HG03135 (cell line): ENCODE measurements around the gene ZDHHC24.
"Not testable (repeated sequence)": the region's sequence is repeated elsewhere in the genome, so short reads cannot be mapped to it uniquely, and the experiment has no call there.

ENCODE experiments used
- ATAC-seq: cut with Tn5 transposase; IDR thresholded peaks from one replicate; pipeline ENCODE4 v1.9.1; 2021; ENCODE audit warnings: mild to moderate bottlenecking, moderate library complexity; ENCODE audit not compliant: unreplicated experiment

ZDHHC24 gene

GRCh38 chr11:66546966-66547661 lies 1.3 kb upstream of the ZDHHC24 start:
- no peak for ATAC-seq

DNA sequence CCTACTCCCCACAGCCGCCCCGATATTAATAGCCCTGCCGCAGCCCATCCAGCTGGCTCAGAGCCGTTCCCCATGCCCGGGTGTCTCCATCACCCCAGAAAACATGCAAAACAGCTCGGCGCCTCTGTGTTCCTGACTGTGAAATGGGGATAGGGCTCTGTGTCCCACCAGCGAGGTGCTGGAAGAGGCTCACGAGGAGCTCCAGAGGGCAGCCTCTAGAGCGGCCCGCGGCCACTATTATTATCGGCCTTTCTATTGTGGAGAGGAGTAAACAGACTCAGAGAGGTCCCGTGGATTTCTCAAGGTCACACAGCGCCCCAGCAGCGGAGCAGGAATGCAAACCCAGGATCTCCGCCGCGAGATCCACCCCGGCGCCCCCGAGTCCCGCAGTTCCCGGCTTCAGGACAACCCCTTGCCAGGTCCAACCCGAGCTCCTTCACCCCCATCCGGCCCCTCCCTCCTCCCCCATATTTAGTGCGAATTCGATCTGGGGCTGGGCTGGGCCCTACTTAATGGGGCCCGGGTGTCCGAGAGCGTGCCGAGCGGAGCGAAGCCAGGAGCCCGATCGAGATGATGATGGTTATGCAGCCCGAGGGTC lies 619 bp upstream of the ZDHHC24 start, which contains the start of gene ACTN3:
Gene ACTN3, plus strand, starts transcription at position 536 of the 598 bp plus-strand sequence. Its CDS starts 35 bp downstream, at position 571.
- ATAC-seq = no peak

- ATAC-seq = not testable (repeated sequence)
Measured at GRCh38 chr11:66544952-66545351, 896 bp downstream of the ZDHHC24 start.

DNA sequence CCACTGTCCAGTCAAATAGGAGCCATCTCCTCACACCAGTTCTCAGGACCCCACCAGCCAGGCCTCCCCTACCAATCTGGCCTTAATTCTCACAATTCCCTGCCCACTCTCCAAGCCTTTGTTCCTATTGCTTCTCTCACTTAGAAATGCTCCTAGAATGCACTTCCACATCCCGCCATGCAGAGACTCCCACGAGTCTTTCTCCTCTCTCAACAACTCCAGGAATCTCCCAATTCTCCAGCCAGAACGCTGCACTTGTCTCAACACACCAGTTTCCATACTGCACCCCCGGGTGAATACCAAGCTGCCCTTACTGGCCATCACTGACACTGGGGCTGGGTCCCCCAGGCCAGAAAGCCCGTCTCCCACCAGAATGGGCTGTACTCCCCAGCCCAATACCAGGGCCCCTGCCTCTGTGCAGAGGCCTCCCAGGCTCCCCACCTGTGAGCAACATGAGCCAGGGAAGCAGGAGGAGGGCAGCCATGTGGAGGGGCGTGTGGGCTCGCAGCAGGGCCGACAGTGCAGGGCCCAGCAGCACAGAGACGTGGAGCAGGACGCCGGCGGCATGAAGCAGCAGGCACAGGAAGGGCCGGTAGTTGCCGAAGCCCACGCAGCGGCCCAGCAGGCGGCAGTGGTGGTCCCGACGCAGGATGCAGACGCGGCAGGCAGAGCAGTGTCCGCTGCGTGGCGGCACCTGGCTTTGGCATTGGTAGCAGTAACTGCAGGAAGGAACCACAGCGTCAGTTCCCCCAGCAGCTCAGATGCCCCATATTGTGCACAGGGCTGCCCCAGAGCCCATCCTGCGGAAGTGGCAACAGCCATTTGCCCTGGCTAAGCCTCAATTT lies 2.4 kb downstream of the ZDHHC24 start:
- no peak for ATAC-seq

DNA sequence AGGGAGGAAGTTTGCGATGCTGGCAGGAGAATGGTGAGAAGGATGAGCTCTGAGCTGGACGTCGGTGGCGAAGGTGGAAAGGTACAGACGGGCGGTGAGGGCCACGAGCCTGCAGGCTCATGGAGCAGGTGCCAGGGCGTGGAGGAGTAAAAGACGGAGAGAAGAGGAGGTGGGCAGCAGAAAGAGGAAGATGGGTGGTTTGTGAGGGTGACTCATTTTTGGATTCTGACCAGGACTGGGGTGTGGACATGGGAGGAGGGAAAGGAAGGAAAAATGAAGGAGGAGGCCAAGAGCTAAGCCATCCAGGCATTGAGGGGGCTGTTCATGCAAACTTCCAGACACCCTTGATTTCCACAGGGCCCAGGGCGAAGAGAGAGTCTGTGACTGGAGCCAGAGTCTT lies 3.5 kb downstream of the ZDHHC24 start:
- ATAC-seq = no peak

DNA sequence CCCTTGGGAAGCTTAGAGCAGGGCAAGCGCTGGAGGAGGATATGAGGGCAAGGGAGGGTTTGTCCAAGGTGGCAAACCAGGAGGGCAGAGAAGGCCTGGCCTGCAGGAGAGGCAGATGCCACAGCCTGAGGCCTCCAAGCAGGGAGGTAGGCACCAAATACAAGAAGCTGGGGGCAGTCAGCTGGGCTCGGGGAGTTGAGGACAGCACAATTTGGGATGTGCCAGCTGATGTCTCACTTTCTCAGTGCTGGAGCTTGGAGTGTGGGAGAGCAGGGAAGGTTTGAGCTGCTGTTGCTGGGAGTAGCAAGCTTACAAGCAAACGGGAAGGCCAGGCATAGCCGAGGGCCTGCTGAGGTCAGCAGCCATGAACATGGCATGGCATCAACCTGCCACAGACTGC lies 4.0 kb downstream of the ZDHHC24 start:
- no peak for ATAC-seq

GRCh38 chr11:66540598-66540997 lies 5.2 kb downstream of the ZDHHC24 start:
- not testable (repeated sequence) for ATAC-seq

GRCh38 chr11:66539870-66540213 lies 6.0 kb downstream of the ZDHHC24 start:
- no peak for ATAC-seq

DNA sequence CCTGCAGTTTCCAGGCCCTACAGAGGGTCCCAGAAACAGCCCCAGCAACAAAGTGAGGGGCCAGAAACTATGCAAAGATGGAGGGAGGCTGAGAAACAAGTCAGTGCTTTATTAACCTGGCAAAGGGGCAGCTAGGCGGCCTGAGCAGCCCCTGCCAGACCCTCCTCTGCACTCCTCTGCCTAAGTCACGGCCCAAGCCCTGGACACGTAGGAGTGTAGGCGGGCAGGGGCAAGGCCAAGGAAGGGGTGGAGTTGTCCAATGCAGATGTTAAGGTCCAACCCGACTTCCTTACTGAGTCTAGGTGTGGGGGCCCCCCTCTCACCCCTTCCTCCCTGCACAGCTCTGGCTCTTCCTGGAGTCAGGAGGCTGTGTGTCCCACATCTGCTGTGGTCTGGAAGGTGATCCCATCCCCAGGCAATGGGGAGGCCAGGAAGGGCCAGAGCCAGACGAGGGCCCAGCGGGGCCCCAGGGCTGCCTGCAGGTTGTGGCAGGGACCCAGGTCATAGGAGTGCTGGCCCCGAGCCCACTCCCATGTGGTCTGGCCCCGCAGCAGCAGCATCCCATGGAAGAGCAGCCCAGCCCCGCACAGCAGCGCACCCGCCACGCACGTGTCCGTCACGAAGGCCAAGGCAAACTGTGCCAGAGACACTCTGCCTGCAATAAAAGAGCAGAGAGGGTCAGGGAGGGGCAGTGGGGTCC lies 6.5 kb downstream of the ZDHHC24 start:
- no peak for ATAC-seq

DNA sequence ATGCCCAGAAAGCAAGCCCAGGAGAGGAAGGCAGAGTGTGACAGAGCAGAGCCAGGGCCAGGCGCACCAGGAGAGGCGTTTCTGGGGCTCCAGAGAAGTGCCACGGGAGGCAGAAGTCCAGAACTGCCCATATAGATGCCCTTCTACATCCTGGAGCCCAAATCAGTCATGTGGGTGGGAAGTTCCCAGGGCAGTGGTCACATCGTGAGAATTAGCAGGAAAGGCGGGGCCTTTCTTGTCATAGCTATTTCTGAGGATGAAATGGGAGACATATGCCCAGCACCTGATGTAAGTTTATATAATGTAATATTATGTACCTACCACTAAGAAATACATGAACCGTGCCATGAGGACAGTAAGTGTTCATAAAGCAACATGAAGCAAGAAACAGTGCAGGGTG lies 13.1 kb downstream of the ZDHHC24 start:
- ATAC-seq = no peak

DNA sequence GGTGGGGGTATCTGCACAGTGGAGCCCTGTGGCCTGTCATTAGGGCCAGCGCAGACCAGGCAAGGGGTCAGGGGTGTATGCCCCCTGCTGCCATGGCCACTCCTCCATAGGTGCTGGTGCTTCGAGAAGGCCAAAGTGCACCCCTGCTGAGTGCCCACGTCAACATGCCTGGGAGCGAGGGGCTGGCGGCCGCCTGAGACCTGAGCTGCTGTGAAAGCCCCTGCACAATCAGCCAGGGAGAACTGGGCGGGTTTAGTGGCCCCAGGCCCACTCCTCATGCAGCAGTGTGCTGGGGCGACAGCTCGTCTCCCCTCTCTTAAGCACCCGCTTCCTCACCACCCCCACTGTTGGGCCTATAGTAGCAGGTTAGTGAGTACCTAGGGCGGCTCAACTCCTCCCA lies 14.0 kb downstream of the ZDHHC24 start:
- no peak for ATAC-seq

- ATAC-seq = no peak
Measured at GRCh38 chr11:66530927-66531709, 14.7 kb downstream of the ZDHHC24 start.

GRCh38 chr11:66529655-66530054 lies 16.2 kb downstream of the ZDHHC24 start:
- no peak for ATAC-seq

GRCh38 chr11:66529069-66529468 lies 16.8 kb downstream of the ZDHHC24 start:
- no peak for ATAC-seq

- no peak for ATAC-seq
Measured at GRCh38 chr11:66524304-66525040, 21.4 kb downstream of the ZDHHC24 start.

- ATAC-seq = no peak
Measured at GRCh38 chr11:66523611-66524010, 22.2 kb downstream of the ZDHHC24 start.

- no peak for ATAC-seq
Measured at GRCh38 chr11:66510990-66511339, 34.9 kb downstream of the ZDHHC24 start.

DNA sequence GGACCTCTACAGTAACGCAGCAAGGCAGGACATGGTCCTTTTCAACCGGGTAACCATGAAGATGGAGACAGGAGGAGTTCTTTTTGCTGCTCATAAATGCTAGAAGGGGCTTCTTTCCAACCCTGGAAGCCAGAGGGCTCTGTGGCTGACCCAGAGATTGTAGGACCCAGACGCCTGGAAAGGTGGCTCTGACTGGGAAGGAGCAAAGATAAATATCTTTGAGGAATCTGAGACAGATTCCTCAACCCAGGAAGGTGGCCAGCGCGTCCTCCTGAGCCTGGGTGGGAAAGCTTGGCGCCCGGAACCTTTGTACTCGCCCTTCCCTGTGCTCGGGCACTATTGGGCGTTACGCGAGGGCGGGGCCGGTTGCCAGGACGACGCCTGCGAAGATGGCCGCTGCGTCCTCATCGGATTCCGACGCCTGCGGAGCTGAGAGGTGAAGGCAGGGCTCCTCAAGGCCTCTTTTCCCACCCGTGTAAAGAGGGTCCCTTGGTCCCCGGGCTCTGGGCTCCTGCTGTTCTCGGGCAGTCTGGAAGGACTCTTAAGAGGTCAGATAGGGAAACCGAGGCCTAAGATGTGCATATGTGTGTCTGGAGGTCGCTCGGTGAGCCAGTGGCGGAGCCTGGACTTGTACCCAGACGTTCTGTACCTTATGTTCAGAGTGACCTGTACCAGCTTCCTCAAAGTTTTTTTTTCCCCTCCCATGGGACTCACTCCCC lies 35.4 kb downstream of the ZDHHC24 start, which contains the start of gene BBS1:
Gene BBS1, plus strand, starts transcription at position 365 of the 719 bp plus-strand sequence. Its CDS starts 25 bp downstream, at position 390.
- ATAC-seq = no peak

DNA sequence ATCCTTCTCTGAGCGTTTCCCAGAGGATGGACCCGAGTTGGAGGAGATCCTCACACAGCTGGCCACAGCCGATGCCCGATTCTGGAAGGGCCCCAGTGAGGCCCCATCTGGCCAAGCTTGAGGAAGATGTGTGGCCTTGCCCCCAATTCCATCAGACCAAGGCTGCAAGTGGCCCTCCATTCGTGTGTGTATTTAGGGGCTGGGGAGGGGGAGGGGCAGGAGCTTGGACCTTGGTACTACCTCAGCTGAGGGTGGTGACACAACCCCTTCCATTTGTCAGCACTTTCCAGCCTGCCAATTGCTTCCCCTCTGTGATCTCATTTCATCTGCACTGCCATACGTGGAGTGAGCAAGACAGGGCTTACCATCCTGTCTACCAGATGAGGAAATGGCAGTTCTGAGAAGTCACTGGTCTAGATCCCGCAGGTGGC lies 36.7 kb downstream of the ZDHHC24 start:
- no peak for ATAC-seq
